K562 (cell line): ENCODE results near the gene SPATA2L. TPM values are rescaled to one million over a fixed set of nuclear protein-coding genes. Genes with fewer than 3 reads are reported as not detected.

Experiments
- BRCA1 ChIP-seq, 2 experiments: fragments of 450-650 bp in 1 of 2; sonication (generic) in 1 of 2; formaldehyde crosslinking in 1 of 2; IDR thresholded peaks; 2 replicates each; pipeline versions ENCODE4 v1.5.0 to v1.6.1; 2017 to 2020; ENCODE audit warnings: mild to moderate bottlenecking in 1 of 2, missing genetic modification reagents in 1 of 2
- NCOR1 ChIP-seq: fragments of 450-650 bp; IDR thresholded peaks from 2 replicates; pipeline ENCODE4 v1.6.1; 2016; ENCODE audit warnings: mild to moderate bottlenecking, moderate library complexity
- POLR3A ChIP-seq: IDR thresholded peaks from 2 replicates; pipeline ENCODE4 v1.6.1; 2011; ENCODE audit warnings: borderline replicate concordance, mild to moderate bottlenecking, moderate library complexity; ENCODE audit not compliant: insufficient read length, insufficient read depth; ENCODE audit errors: extremely low read depth
- PYGO2 ChIP-seq: fragments of 450-650 bp; IDR thresholded peaks from 2 replicates; pipeline ENCODE4 v1.6.1; 2016; ENCODE audit warnings: mild to moderate bottlenecking, missing genetic modification characterization, moderate library complexity, missing compliant biosample characterization
- RBM17 ChIP-seq: fragments of 200-400 bp; formaldehyde crosslinking; IDR thresholded peaks from 2 replicates; pipeline ENCODE4 v1.6.1; 2017; ENCODE audit warnings: low read depth, mild to moderate bottlenecking, low read length, borderline replicate concordance
- SRF ChIP-seq, 2 experiments: fragments of 250-450, 450-650 bp in 1 of 2; sonication (Bioruptor Pico) in 1 of 2; sonication (generic) in 1 of 2; formaldehyde crosslinking; IDR thresholded peaks; 2 replicates each; pipeline versions ENCODE4 v1.5.0 to v1.5.1; 2020 to 2022; ENCODE audit warnings: mild to moderate bottlenecking in 1 of 2, missing genetic modification reagents in 1 of 2
- U2AF1 ChIP-seq: fragments of 200-400 bp; formaldehyde crosslinking; optimal IDR thresholded peaks from 2 replicates; pipeline ENCODE3; 2017; ENCODE audit warnings: mild to moderate bottlenecking, low read depth, low read length, moderate library complexity
- XRCC4 ChIP-seq: IDR thresholded peaks from one replicate; pipeline ENCODE4 v1.6.1; 2011; ENCODE audit not compliant: insufficient read depth, insufficient read length; ENCODE audit errors: extremely low read depth
- ZBTB1 ChIP-seq: sonication (generic); formaldehyde crosslinking; IDR thresholded peaks from 2 replicates; pipeline ENCODE4 v1.8.1; 2023; ENCODE audit warnings: missing genetic modification reagents, low read depth, mild to moderate bottlenecking, borderline replicate concordance
- ZNF76 ChIP-seq: fragments of 250-450 bp; sonication (Bioruptor Pico); IDR thresholded peaks from 2 replicates; pipeline ENCODE4 v1.4.0; 2020; ENCODE audit warnings: mild to moderate bottlenecking, moderate library complexity, borderline replicate concordance
- polyA plus RNA-seq, 8 experiments: library from polyadenylated mRNA; depleted of rRNA in 4 of 8; stranded (reverse) in 5 of 8; unstranded in 3 of 8; fragments of >200 nt; fragmentation: Nextera tagmentation in 2 of 8; fragmentation: Illumina TruSeq in 1 of 8; extraction: Ambion mirVana in 2 of 8; extraction: Trizol in 1 of 8; gene quantifications; 2 replicates each; pipeline versions ENCODE4 v1.2.1 to v1.2.3, GENCODE V29; 2011 to 2014; ENCODE audit warnings: inconsistent platforms in 1 of 8, missing spikeins in 1 of 8
- total RNA-seq, 7 experiments: library from RNA; depleted of rRNA in 6 of 7; stranded (reverse); fragments of >200 nt in 6 of 7; fragmentation: Illumina TruSeq in 2 of 7; extraction: Trizol in 2 of 7; gene quantifications; 2 replicates each; pipeline versions ENCODE4 v1.2.1 to v1.2.3, GENCODE V29; 2011 to 2021; ENCODE audit warnings: low replicate concordance in 1 of 7
- TF ChIP-seq, protein P1 (sequence below): fragments of 450-650 bp; formaldehyde crosslinking; IDR thresholded peaks from 2 replicates; pipeline ENCODE4 v1.4.0; 2020; ENCODE audit warnings: mild to moderate bottlenecking, moderate library complexity
- TF ChIP-seq, protein P2 (sequence below): fragments of 200-400 bp; formaldehyde crosslinking; IDR thresholded peaks from 2 replicates; pipeline ENCODE4 v1.6.1; 2017; ENCODE audit warnings: mild to moderate bottlenecking, low read depth, low read length, moderate library complexity
- TF ChIP-seq, protein P3 (sequence below), 2 experiments: fragments of 450-650 bp in 1 of 2; sonication (generic) in 1 of 2; formaldehyde crosslinking in 1 of 2; IDR thresholded peaks in 1 of 2; conservative IDR thresholded peaks in 1 of 2; 2 replicates each; pipeline versions ENCODE4 v1.6.1 to v1.8.1; 2016 to 2023; ENCODE audit warnings: mild to moderate bottlenecking in 2 of 2, moderate library complexity in 2 of 2, inconsistent platforms in 1 of 2, missing genetic modification reagents in 1 of 2
- TF ChIP-seq, protein P4 (sequence below): sonication (generic); formaldehyde crosslinking; IDR thresholded peaks from 2 replicates; pipeline ENCODE4 v1.8.0; 2022; ENCODE audit warnings: mild to moderate bottlenecking, missing genetic modification reagents
- TF ChIP-seq, protein P5 (sequence below): sonication (generic); formaldehyde crosslinking; IDR thresholded peaks from 2 replicates; pipeline ENCODE4 v1.8.0; 2022; ENCODE audit warnings: mild to moderate bottlenecking, missing genetic modification reagents, borderline replicate concordance
- TF ChIP-seq, protein P6 (sequence below): fragments of 250-450 bp; sonication (Bioruptor Pico); IDR thresholded peaks from 2 replicates; pipeline ENCODE4 v1.9.0; 2021; ENCODE audit warnings: mild to moderate bottlenecking, inconsistent platforms

The SPATA2L gene
- total and polyA plus RNA-seq, 9 of the 15 experiments (the other 6 are each of a cell fraction or from before 2014, with no cell fraction given): 0.13 to 19.2 (median 4.8) TPM; not detected in 1

DNA sequence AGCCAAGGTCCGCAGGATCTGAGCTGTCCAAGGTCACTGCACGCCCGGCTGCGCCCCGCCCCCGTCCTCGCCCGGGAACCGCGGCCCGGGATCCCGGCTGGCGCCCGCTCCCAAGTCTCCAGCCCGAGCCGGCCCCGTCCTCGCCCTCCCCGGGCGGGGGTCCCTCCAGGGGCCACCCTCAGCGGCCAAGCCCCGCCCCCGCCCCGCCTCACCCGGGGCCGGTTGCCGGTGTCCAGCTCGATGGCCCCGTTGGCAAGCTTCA lies 19.0 kb upstream of the SPATA2L start (continued):
- TF ChIP-seq, protein P1, sequence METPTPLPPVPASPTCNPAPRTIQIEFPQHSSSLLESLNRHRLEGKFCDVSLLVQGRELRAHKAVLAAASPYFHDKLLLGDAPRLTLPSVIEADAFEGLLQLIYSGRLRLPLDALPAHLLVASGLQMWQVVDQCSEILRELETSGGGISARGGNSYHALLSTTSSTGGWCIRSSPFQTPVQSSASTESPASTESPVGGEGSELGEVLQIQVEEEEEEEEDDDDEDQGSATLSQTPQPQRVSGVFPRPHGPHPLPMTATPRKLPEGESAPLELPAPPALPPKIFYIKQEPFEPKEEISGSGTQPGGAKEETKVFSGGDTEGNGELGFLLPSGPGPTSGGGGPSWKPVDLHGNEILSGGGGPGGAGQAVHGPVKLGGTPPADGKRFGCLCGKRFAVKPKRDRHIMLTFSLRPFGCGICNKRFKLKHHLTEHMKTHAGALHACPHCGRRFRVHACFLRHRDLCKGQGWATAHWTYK (CRISPR knock-in tag): no peak
- TF ChIP-seq SRF (CRISPR knock-in tag; IDR thresholded peaks at IDR 0.05): 0 out of 4 replicates have a peak, but pooled peaks of 1 of the 2 experiments have one; percentile 9
- TF ChIP-seq, protein P2, sequence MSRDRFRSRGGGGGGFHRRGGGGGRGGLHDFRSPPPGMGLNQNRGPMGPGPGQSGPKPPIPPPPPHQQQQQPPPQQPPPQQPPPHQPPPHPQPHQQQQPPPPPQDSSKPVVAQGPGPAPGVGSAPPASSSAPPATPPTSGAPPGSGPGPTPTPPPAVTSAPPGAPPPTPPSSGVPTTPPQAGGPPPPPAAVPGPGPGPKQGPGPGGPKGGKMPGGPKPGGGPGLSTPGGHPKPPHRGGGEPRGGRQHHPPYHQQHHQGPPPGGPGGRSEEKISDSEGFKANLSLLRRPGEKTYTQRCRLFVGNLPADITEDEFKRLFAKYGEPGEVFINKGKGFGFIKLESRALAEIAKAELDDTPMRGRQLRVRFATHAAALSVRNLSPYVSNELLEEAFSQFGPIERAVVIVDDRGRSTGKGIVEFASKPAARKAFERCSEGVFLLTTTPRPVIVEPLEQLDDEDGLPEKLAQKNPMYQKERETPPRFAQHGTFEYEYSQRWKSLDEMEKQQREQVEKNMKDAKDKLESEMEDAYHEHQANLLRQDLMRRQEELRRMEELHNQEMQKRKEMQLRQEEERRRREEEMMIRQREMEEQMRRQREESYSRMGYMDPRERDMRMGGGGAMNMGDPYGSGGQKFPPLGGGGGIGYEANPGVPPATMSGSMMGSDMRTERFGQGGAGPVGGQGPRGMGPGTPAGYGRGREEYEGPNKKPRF: no peak
- 0 out of 2 replicates have a peak, but pooled peaks have one; percentile 14 for TF ChIP-seq ZBTB1 (CRISPR knock-in tag)
- no peak for TF ChIP-seq U2AF1
- no peak for TF ChIP-seq BRCA1 (IDR thresholded peaks at IDR 0.05)
- 0 out of 2 replicates have a peak, but pooled peaks have one; percentile 78 for TF ChIP-seq BRCA1 (CRISPR knock-in tag; IDR thresholded peaks at IDR 0.05)
- no peak for TF ChIP-seq XRCC4
- TF ChIP-seq POLR3A: no peak
- TF ChIP-seq, protein P3, sequence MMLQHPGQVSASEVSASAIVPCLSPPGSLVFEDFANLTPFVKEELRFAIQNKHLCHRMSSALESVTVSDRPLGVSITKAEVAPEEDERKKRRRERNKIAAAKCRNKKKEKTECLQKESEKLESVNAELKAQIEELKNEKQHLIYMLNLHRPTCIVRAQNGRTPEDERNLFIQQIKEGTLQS (IDR thresholded peaks at IDR 0.05): no peak
- TF ChIP-seq, protein P3 (CRISPR knock-in tag; conservative IDR thresholded peaks at IDR 0.05): 0 out of 2 replicates have a peak, but pooled peaks have one; percentile 19
- no peak for TF ChIP-seq PYGO2 (tag)
- no peak for TF ChIP-seq RBM17
- TF ChIP-seq, protein P4, sequence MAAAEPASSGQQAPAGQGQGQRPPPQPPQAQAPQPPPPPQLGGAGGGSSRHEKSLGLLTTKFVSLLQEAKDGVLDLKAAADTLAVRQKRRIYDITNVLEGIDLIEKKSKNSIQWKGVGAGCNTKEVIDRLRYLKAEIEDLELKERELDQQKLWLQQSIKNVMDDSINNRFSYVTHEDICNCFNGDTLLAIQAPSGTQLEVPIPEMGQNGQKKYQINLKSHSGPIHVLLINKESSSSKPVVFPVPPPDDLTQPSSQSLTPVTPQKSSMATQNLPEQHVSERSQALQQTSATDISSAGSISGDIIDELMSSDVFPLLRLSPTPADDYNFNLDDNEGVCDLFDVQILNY (CRISPR knock-in tag): no peak
- TF ChIP-seq, protein P5, sequence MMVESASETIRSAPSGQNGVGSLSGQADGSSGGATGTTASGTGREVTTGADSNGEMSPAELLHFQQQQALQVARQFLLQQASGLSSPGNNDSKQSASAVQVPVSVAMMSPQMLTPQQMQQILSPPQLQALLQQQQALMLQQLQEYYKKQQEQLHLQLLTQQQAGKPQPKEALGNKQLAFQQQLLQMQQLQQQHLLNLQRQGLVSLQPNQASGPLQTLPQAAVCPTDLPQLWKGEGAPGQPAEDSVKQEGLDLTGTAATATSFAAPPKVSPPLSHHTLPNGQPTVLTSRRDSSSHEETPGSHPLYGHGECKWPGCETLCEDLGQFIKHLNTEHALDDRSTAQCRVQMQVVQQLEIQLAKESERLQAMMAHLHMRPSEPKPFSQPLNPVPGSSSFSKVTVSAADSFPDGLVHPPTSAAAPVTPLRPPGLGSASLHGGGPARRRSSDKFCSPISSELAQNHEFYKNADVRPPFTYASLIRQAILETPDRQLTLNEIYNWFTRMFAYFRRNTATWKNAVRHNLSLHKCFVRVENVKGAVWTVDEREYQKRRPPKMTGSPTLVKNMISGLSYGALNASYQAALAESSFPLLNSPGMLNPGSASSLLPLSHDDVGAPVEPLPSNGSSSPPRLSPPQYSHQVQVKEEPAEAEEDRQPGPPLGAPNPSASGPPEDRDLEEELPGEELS: no peak
- 0 out of 2 replicates have a peak, but pooled peaks have one; percentile 9 for TF ChIP-seq NCOR1
- TF ChIP-seq, protein P6, sequence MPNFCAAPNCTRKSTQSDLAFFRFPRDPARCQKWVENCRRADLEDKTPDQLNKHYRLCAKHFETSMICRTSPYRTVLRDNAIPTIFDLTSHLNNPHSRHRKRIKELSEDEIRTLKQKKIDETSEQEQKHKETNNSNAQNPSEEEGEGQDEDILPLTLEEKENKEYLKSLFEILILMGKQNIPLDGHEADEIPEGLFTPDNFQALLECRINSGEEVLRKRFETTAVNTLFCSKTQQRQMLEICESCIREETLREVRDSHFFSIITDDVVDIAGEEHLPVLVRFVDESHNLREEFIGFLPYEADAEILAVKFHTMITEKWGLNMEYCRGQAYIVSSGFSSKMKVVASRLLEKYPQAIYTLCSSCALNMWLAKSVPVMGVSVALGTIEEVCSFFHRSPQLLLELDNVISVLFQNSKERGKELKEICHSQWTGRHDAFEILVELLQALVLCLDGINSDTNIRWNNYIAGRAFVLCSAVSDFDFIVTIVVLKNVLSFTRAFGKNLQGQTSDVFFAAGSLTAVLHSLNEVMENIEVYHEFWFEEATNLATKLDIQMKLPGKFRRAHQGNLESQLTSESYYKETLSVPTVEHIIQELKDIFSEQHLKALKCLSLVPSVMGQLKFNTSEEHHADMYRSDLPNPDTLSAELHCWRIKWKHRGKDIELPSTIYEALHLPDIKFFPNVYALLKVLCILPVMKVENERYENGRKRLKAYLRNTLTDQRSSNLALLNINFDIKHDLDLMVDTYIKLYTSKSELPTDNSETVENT (CRISPR knock-in tag): no peak
- TF ChIP-seq ZNF76: no peak
